Neutrophil (primary cell): ENCODE results near the gene KCNQ2.

Experiments used
- H3K27ac ChIP-seq: fragments of 200-600 bp; sonication (generic); 2 replicates; pipeline ENCODE4 v1.5.1; 2016; ENCODE audit warnings: mild to moderate bottlenecking, moderate library complexity
- H3K27me3 ChIP-seq: fragments of 200-600 bp; sonication (generic); 2 replicates; pipeline ENCODE4 v1.6.0; 2016; ENCODE audit warnings: mild to moderate bottlenecking
- H3K36me3 ChIP-seq: fragments of 200-600 bp; sonication (generic); 2 replicates; pipeline ENCODE4 v1.5.1; 2017
- H3K4me1 ChIP-seq, 2 experiments: fragments of 200-600 bp in 1 of 2; sonication (generic) in 1 of 2; 1 replicate in 1 of 2; 2 replicates in 1 of 2; pipeline versions ENCODE4 v1.5.1 to v1.6.1; 2013 to 2016; ENCODE audit warnings: low read depth in 1 of 2, low read length in 1 of 2, mild to moderate bottlenecking in 1 of 2, moderate library complexity in 1 of 2; ENCODE audit not compliant: control insufficient read depth in 1 of 2, insufficient read depth in 1 of 2
- H3K4me3 ChIP-seq, 2 experiments: fragments of 200-600 bp in 1 of 2; sonication (generic) in 1 of 2; 1 replicate in 1 of 2; 2 replicates in 1 of 2; pipeline ENCODE4 v1.5.1; 2013 to 2016; ENCODE audit warnings: low read depth in 1 of 2, low read length in 1 of 2, mild to moderate bottlenecking in 1 of 2, moderate library complexity in 1 of 2
- H3K9me3 ChIP-seq: fragments of 200-600 bp; sonication (generic); 2 replicates; pipeline ENCODE4 v1.5.1; 2016
- TF ChIP-seq, protein P1 (sequence below): fragments of 200-600 bp; sonication (generic); IDR thresholded peaks from 2 replicates; pipeline ENCODE4 v1.5.1; 2016; ENCODE audit warnings: antibody characterized with exemption

KCNQ2 gene

DNA sequence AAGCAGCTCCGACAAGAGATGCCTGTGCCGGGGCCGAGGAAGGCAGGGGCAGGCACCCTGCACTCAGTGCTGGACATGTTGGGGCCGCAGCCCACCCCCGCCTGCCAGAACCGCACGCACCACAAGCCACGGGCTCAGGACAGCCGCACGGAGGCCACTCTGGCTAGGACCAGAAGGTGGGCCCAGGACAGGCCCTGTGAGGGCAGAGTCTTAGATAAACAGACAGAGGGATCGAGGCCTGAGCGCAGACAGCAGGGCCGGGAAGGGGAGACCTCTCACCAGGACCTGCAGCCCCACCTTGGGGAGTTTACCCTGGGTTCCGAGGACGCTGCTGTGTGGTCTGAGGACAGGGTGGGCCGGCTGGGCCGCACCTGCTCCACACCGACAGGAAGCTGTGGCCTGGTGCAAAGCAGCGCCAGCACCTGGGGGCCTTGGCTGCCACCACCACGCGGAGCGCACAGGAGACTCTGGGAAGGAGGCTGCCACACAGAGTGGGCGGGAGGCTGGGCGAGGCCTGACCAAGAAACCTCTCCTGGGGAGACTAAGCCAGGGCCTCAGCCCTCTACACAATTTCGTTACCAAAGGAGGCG lies 32.0 kb downstream of the KCNQ2 start:
- Histone ChIP-seq H3K27me3 (peaks cover 34% of the 10 kb centered on the region), H3K4me3 (no peak overlapping the region), H3K4me1 (no peaks in the 10 kb centered on the region), H3K27ac (no peak overlapping the region), H3K36me3 (no peaks in the 10 kb centered on the region), H3K9me3 (no peaks in the 10 kb centered on the region)
- TF ChIP-seq, protein P1, sequence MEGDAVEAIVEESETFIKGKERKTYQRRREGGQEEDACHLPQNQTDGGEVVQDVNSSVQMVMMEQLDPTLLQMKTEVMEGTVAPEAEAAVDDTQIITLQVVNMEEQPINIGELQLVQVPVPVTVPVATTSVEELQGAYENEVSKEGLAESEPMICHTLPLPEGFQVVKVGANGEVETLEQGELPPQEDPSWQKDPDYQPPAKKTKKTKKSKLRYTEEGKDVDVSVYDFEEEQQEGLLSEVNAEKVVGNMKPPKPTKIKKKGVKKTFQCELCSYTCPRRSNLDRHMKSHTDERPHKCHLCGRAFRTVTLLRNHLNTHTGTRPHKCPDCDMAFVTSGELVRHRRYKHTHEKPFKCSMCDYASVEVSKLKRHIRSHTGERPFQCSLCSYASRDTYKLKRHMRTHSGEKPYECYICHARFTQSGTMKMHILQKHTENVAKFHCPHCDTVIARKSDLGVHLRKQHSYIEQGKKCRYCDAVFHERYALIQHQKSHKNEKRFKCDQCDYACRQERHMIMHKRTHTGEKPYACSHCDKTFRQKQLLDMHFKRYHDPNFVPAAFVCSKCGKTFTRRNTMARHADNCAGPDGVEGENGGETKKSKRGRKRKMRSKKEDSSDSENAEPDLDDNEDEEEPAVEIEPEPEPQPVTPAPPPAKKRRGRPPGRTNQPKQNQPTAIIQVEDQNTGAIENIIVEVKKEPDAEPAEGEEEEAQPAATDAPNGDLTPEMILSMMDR, result no peak

DNA sequence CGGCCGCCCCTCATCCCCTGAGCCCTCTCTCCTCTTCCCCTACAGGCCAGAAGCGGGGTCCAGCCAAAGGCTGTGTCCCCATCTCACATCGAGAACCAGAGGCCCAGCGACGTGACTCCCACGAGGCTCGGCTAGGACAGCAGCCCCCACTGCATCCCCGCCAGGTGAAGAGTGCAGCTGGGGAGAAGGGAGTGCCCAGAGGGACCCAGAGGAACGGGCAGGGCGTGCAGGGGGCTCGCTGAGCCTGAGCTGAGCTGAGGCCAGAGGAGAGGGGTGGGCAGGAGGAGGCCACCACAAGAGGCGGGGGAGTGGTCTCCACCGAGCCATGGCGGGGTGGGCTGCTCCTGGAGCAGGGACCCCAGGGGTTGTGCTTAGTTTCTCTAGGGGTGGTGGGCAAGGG lies 32.6 kb downstream of the KCNQ2 start:
- H3K4me1 ChIP-seq, result no peaks in the 10 kb centered on the region
- H3K9me3 ChIP-seq, result no peaks in the 10 kb centered on the region
- no peaks in the 10 kb centered on the region for H3K36me3 ChIP-seq
- H3K4me3 ChIP-seq, result no peak overlapping the region
- peaks cover 34% of the 10 kb centered on the region for H3K27me3 ChIP-seq
- no peak overlapping the region for H3K27ac ChIP-seq
- TF ChIP-seq, protein P1, result no peak

DNA sequence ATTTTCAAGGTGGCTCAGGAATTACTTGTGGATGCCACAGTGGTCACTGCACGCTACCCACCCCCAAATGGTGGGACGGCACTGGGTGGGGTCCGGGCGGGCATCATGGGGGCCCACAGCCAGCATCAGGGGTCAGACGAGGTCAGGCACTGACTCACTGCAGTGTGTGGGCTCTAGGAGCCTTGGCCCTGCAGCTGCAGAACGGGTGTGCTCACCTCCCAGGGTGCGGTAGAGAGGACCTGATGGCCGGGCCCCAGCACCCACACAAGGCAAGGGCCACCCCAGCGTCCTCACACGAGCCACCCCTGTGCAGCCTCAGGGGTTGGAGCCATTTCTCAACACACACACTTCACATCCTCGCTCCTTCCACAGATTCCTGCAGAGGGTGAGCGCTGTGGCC lies 34.3 kb downstream of the KCNQ2 start:
- peaks cover 46% of the 10 kb centered on the region for H3K27me3 ChIP-seq

DNA sequence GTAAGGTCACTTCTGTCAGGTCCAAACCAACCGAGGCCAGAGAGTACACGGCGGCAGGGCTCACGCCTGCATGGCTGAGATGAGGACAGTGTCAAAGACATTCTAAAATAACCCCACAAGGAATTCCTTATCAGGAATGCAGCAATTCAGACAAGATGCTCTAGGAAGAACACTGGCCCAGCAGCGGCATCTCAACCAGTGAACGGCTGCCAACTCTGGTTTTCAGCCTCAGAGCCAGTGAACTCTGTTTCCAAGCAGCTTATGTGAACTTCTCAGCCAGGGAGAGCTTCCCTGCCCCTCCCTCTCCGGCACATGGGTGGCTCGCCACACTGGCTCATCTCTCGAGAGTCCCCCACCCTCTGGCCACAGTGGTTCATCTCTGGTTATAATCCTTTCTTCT lies 36.9 kb downstream of the KCNQ2 start:
- H3K9me3 ChIP-seq, result no peaks in the 10 kb centered on the region
- H3K27ac ChIP-seq, result no peak overlapping the region
- TF ChIP-seq, protein P1, result no peak
- H3K4me1 ChIP-seq, result no peaks in the 10 kb centered on the region
- H3K36me3 ChIP-seq, result no peaks in the 10 kb centered on the region
- H3K4me3 ChIP-seq, result no peak overlapping the region
- H3K27me3 ChIP-seq, result peaks cover 31% of the 10 kb centered on the region

More for the DNA sequence above, 34.3 kb downstream of the KCNQ2 start:
- H3K36me3 ChIP-seq, result no peaks in the 10 kb centered on the region
- H3K27ac ChIP-seq, result no peak overlapping the region
- H3K9me3 ChIP-seq, result no peaks in the 10 kb centered on the region
- no peak overlapping the region for H3K4me3 ChIP-seq
- no peaks in the 10 kb centered on the region for H3K4me1 ChIP-seq
- TF ChIP-seq, protein P1, result no peak

DNA sequence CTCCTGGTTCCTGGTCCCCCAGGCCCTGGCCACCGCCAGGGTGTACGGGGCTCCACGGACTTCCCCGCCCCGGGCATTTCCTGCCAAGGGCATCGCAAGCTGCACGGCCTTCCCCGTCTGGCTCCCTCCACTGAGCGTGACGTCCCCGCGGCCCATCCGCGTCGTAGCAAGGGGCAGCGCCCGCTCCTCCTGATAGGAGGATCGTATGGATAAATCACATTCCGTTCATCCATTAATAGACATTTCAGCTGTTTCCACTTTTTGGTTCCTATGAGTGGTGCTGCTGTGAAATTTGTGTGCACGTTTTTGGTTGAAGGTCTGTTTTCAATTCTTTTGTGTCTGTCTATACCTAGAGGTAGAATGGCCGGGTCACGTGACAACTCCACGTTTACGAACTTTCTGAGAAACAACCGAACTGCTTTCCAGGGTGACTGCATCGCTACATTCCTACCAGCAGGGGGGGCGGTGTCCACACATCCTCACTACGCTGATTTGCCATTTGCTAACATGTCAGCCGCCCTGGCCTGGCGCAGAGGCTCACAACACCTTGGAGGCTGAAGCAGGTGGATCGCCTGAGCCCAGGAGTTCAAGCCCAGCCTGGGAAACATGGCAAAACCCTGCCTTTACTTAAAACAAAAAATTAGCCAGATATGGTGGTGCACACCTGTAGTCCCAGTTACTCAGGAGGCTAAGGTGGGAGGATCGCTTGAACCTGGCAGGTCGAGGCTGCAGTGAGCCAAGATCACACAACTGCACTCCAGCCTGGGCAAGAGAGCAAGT lies 37.7 kb downstream of the KCNQ2 start:
- no peak overlapping the region for H3K4me3 ChIP-seq
- peaks cover 25% of the 10 kb centered on the region for H3K27me3 ChIP-seq

More for the DNA sequence above, 37.7 kb downstream of the KCNQ2 start:
- Histone ChIP-seq H3K36me3 (no peaks in the 10 kb centered on the region), H3K4me1 (no peaks in the 10 kb centered on the region), H3K27ac (no peak overlapping the region), H3K9me3 (no peaks in the 10 kb centered on the region)
- TF ChIP-seq, protein P1, result peak; percentile 61
